Activated T-helper 1 cell treated with anti-CD3 and anti-CD28 coated beads, Interleukin-12 subunit alpha, Interleukin-12 subunit beta, Interleukin-2, Interleukin-4 antibody, amounts not matched to agents 30 ng/mL and 10 ng/mL and 1 ng/mL, durations not matched to agents 14 hours and 24 hours and 36 hours (primary cell): ENCODE results near the gene PRDM12. TPM values are rescaled to one million over a fixed set of nuclear protein-coding genes. Genes with fewer than 3 reads are reported as not detected.

ENCODE experiments used
- DNase-seq: peaks from one replicate; pipeline ENCODE4 v3.0.0; 2021; ENCODE audit warnings: low spot score
- H3K27ac Mint-ChIP-seq: one replicate; pipeline ENCODE4 v1.8.0; 2021; ENCODE audit warnings: mild to moderate bottlenecking, mixed read lengths
- H3K27me3 Mint-ChIP-seq: one replicate; pipeline ENCODE4 v1.8.0; 2022; ENCODE audit warnings: mild to moderate bottlenecking, moderate library complexity, mixed read lengths; ENCODE audit not compliant: insufficient read depth
- H3K36me3 Mint-ChIP-seq: one replicate; pipeline ENCODE4 v1.8.0; 2021; ENCODE audit warnings: low read depth, mixed read lengths
- H3K4me1 Mint-ChIP-seq: one replicate; pipeline ENCODE4 v1.8.0; 2021; ENCODE audit warnings: low read depth, mixed read lengths
- H3K4me3 Mint-ChIP-seq: one replicate; pipeline ENCODE4 v1.8.0; 2021; ENCODE audit warnings: mild to moderate bottlenecking, moderate library complexity, mixed read lengths
- H3K9me3 Mint-ChIP-seq: one replicate; pipeline ENCODE4 v1.8.0; 2021; ENCODE audit warnings: mixed read lengths
- intact Hi-C: fragments of 100-400 bp; cut with micrococcal nuclease; formaldehyde crosslinking; loops from one replicate; pipeline ENCODE4 v1.15.1; 2024
- total RNA-seq: library from RNA; stranded (reverse); gene quantifications from 2 replicates; pipeline ENCODE4 v1.2.3, GENCODE V29; 2022

Gene PRDM12
- total RNA-seq, 1 donor from 2014 or later: 0.31 TPM

GRCh38 chr9:130663258-130663976 is 977 bp upstream of the PRDM12 start:
- H3K4me1 Mint-ChIP-seq: no peaks in the 10 kb centered on the region
- no peak overlapping the region for H3K4me3 Mint-ChIP-seq
- peaks cover 63% of the 10 kb centered on the region for H3K27me3 Mint-ChIP-seq
- H3K27ac Mint-ChIP-seq: peak overlapping the region; percentile 74
- peaks cover 2% of the 10 kb centered on the region for H3K36me3 Mint-ChIP-seq
- no peak for DNase-seq
- intact Hi-C loops: loop anchor here (5.0 kb wide), 1 partner anchor 1924 kb away; no protein-coding TSS in a partner anchor
- H3K9me3 Mint-ChIP-seq: no peaks in the 10 kb centered on the region

GRCh38 chr9:130663977-130664250 is 480 bp upstream of the PRDM12 start:
- Mint-ChIP-seq H3K27ac (peak overlapping the region; percentile 18), H3K4me1 (no peaks in the 10 kb centered on the region), H3K27me3 (peaks cover 63% of the 10 kb centered on the region), H3K9me3 (no peaks in the 10 kb centered on the region), H3K36me3 (peaks cover 2% of the 10 kb centered on the region), H3K4me3 (no peak overlapping the region)
- intact Hi-C loops: loop anchor here (5.0 kb wide), 1 partner anchor 1923 kb away; no protein-coding TSS in a partner anchor
- DNase-seq: no peak

GRCh38 chr9:130665029-130665430 is 636 bp downstream of the PRDM12 start:
- intact Hi-C loops: no loop called here
- peak overlapping the region; percentile 80 for H3K27ac Mint-ChIP-seq
- peaks cover 2% of the 10 kb centered on the region for H3K36me3 Mint-ChIP-seq
- H3K27me3 Mint-ChIP-seq: peaks cover 59% of the 10 kb centered on the region
- no peak for DNase-seq
- H3K9me3 Mint-ChIP-seq: no peaks in the 10 kb centered on the region
- H3K4me1 Mint-ChIP-seq: no peaks in the 10 kb centered on the region
- peak overlapping the region; percentile 54 for H3K4me3 Mint-ChIP-seq

DNA sequence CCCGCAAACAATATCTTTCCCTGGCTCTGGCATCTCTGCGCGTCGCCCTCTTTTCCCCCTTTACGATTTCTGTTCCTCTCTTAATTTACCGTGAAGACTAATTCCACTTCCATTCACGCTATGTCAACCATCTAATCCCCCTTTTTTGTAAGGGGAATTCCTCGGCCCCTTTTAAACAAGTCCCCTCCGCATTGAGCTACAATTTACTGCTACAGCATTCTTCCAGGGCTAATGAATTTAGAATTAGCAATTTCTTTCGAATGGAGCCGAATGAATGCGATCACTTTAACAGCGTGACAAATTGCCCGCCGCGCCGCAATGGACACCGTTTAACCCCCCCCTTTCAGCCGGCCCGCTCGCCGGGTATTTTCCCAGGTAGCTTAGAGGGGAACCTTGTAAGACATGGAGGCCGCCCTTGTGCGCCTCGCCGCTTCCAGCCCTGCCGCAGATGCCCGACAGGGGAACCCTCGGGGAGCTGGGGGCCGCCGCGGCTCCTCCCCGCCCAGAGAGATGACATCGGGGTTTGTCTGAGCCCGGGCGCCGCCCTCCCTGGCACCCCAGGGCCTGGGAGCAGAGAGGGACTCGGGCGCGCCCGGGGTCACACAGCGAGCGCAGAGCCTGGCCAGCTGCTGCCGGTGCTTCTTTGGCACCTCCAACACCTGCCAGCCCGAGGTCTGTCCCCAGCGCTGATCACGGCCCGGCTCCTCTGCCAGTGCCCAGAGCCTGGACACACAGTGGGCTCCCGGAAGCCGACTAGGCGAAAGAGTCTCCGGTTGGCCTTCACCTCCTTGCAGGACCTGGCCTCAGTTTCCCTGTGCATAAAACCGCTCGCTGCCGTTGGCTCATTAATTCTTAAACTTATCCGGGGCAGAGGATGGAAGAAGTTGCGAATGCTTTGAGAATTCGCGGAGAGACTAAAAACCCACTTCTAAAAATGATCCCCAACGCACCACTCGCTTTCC is 1.3 kb downstream of the PRDM12 start:
- Mint-ChIP-seq H3K27me3 (peaks cover 60% of the 10 kb centered on the region), H3K9me3 (no peaks in the 10 kb centered on the region), H3K4me3 (peak overlapping the region; percentile 54), H3K36me3 (peaks cover 2% of the 10 kb centered on the region), H3K4me1 (no peaks in the 10 kb centered on the region), H3K27ac (peak overlapping the region; percentile 80)
- intact Hi-C loops: no loop called here
- DNase-seq: no peak

DNA sequence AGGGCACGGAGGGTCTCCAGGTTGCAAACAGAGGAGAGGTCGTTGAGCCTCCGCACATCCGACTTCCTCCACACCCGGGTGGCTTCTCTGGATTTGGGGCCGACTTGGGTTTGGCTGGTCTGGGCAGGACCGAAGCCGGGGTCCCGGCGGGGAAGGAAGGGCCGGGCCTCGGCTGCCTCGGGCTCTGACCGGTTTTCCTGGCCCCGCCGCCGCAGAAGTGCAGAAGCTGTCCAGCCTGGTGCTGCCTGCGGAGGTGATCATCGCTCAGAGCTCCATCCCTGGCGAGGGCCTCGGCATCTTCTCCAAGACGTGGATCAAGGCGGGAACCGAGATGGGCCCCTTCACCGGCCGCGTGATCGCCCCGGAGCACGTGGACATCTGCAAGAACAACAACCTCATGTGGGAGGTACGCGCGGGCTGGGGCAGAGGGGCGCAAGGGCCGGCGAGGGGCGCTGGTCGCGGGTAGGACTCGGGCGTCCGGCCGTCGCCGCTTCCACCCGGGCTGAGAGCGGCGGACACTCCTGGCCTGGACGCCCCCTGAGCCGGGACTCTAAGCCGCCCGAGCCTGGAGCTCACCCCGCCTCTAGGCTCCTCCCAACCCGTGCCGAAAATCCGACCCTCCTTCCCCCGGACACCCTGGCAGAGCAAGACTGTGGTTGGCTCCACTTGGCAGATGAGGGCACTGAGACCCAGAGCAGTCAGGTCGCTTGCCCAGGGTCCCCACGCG is 2.2 kb downstream of the PRDM12 start:
- H3K36me3 Mint-ChIP-seq: peaks cover 2% of the 10 kb centered on the region
- H3K27ac Mint-ChIP-seq: no peak overlapping the region
- intact Hi-C loops: no loop called here
- H3K9me3 Mint-ChIP-seq: no peaks in the 10 kb centered on the region
- DNase-seq: no peak
- H3K27me3 Mint-ChIP-seq: peaks cover 60% of the 10 kb centered on the region
- H3K4me3 Mint-ChIP-seq: no peak overlapping the region
- H3K4me1 Mint-ChIP-seq: no peaks in the 10 kb centered on the region

DNA sequence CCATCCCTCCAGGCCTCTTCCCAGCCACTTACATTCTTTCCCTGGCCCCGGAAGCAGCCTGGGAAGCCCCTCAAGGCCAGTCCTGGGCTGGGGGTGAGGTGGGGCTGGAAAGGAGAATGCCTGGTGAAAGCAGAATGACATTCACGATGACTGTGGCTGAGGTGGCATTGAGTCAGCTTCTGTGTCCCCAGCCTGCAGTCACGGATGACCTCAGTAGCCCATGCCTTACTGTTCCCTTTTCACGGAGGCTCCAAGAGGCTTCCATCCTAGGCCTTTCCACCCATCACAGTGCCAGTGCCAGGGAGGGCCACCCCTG is 2.7 kb downstream of the PRDM12 start:
- peaks cover 2% of the 10 kb centered on the region for H3K36me3 Mint-ChIP-seq
- no peak overlapping the region for H3K27ac Mint-ChIP-seq
- H3K4me3 Mint-ChIP-seq: no peak overlapping the region
- H3K27me3 Mint-ChIP-seq: peaks cover 55% of the 10 kb centered on the region
- no peak for DNase-seq
- no peaks in the 10 kb centered on the region for H3K9me3 Mint-ChIP-seq
- no peaks in the 10 kb centered on the region for H3K4me1 Mint-ChIP-seq
- intact Hi-C loops: no loop called here

DNA sequence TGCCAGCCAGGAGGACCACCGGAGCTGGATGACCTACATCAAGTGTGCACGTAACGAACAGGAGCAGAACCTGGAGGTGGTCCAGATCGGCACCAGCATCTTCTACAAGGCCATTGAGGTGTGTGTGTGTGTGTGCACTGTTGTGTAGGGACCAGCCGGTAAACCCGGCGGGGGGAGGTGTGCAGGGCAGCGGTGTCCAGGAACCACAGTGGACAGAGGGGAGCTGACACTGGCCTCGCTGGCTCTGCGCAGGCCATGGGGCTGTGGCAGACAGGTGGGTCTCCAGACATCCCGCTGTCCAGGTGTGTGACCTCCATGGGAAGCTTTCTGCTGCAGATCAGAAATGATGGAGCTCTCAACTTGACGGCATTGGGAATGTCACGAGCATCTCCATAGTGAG is 3.8 kb downstream of the PRDM12 start:
- Mint-ChIP-seq H3K4me1 (no peaks in the 10 kb centered on the region), H3K27ac (no peak overlapping the region), H3K9me3 (no peaks in the 10 kb centered on the region), H3K4me3 (no peak overlapping the region), H3K36me3 (peaks cover 2% of the 10 kb centered on the region), H3K27me3 (peaks cover 51% of the 10 kb centered on the region)
- DNase-seq: no peak
- intact Hi-C loops: no loop called here

GRCh38 chr9:130668659-130669058 is 4.3 kb downstream of the PRDM12 start:
- DNase-seq: no peak
- Mint-ChIP-seq H3K36me3 (peaks cover 2% of the 10 kb centered on the region), H3K9me3 (no peaks in the 10 kb centered on the region), H3K4me1 (no peaks in the 10 kb centered on the region), H3K27me3 (peaks cover 49% of the 10 kb centered on the region), H3K4me3 (no peak overlapping the region), H3K27ac (no peak overlapping the region)
- intact Hi-C loops: no loop called here

- peaks cover 39% of the 10 kb centered on the region for H3K27me3 Mint-ChIP-seq
- H3K27ac Mint-ChIP-seq: no peak overlapping the region
- intact Hi-C loops: no loop called here
- no peak overlapping the region for H3K4me3 Mint-ChIP-seq
- H3K4me1 Mint-ChIP-seq: no peaks in the 10 kb centered on the region
- no peaks in the 10 kb centered on the region for H3K9me3 Mint-ChIP-seq
- no peak for DNase-seq
- H3K36me3 Mint-ChIP-seq: peaks cover 2% of the 10 kb centered on the region
These were observed 5.6 kb downstream of the PRDM12 start for GRCh38 chr9:130669965-130670364.

DNA sequence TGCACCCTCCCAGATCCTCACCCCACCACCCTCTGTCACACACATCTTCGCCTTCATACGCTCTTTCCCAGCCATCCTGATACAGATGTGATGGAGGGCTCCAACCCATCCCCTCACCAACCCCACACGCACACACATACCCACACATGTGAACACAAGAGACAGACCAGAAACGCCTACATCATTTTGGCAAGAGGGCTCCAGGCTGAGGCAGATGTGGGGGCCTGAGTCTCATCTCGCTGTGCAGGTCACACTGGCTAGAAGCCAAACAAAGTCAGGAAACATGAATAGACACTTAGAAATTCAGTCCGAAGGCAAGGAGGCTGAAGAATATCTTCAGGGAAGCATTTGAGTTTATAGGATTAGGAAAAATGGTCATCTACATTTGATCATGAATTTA is 6.2 kb downstream of the PRDM12 start:
- no peak overlapping the region for H3K27ac Mint-ChIP-seq
- peaks cover 34% of the 10 kb centered on the region for H3K27me3 Mint-ChIP-seq
- H3K4me3 Mint-ChIP-seq: no peak overlapping the region
- intact Hi-C loops: no loop called here
- H3K36me3 Mint-ChIP-seq: no peaks in the 10 kb centered on the region
- no peak for DNase-seq
- no peaks in the 10 kb centered on the region for H3K9me3 Mint-ChIP-seq
- H3K4me1 Mint-ChIP-seq: no peaks in the 10 kb centered on the region

DNA sequence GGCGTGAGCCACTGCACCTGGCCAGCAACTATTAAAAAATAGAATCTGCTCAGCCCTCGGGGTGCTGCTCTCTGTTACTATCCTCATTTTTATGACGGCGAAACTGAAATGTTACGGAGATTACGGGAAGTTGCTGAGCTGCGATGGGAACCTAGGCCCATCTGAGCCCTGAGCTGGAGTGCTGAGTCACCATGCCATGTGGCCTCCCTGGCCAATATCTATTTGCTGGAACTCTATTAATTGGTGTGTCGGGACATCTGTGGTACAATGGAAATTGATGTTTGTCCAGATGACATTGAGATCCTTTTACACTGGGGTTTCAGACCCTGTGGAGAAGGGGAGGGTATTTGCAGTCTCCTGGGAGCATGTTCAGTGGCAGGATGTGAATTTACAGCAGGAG is 8.1 kb downstream of the PRDM12 start:
- Mint-ChIP-seq H3K36me3 (no peaks in the 10 kb centered on the region), H3K27me3 (peaks cover 23% of the 10 kb centered on the region), H3K9me3 (no peaks in the 10 kb centered on the region), H3K4me1 (no peaks in the 10 kb centered on the region), H3K4me3 (no peak overlapping the region), H3K27ac (no peak overlapping the region)
- no peak for DNase-seq
- intact Hi-C loops: no loop called here

DNA sequence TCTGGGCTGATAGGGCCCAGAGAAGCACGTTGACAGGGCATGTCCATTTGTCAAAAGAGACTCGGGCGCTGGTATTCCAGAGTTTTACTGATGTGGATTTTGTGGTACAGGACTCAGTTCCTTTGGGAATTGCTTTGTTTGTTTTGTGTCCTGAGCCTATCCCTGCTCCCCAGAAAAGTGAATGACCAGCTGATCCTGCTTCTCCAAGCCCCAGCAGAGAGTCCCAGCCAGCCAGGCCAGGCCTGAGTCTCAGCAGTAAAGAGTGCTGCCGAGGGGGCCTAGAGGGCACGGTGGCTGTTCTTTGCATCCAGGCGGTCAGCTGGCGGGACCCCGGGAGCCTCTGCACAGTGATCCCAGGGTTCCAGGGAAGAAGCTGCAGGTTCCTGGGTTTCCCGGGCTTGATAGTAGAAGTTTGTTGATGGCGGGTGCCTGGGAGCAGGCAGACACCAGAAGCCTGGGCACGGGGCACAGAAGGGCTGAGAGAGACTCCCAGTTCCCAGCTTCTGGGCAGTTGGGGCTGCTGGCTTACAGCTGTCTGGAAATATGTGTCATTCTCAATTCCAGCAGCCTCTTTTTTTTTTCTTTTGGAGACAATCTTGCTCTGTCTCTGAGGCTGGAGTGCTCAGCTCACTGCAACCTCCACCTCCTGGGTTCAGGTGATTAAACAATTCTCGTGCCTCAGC is 8.7 kb downstream of the PRDM12 start:
- no peaks in the 10 kb centered on the region for H3K36me3 Mint-ChIP-seq
- no peak for DNase-seq
- no peak overlapping the region for H3K4me3 Mint-ChIP-seq
- no peak overlapping the region for H3K27ac Mint-ChIP-seq
- H3K27me3 Mint-ChIP-seq: peaks cover 21% of the 10 kb centered on the region
- H3K4me1 Mint-ChIP-seq: no peaks in the 10 kb centered on the region
- H3K9me3 Mint-ChIP-seq: no peaks in the 10 kb centered on the region
- intact Hi-C loops: no loop called here
